Kidney epithelial cell (primary cell): ENCODE measurements around the gene IFT172. TPM values are rescaled to one million over a fixed set of nuclear protein-coding genes. Genes with fewer than 3 reads are reported as not detected.

Source experiments
- DNase-seq: peaks from one replicate; pipeline ENCODE4 v3.0.0-alpha.2; 2010; ENCODE audit warnings: low read depth
- H3K27me3 ChIP-seq: 2 replicates; pipeline ENCODE4 v1.6.0; 2011; ENCODE audit warnings: low read length; ENCODE audit not compliant: control insufficient read depth, insufficient read depth
- H3K36me3 ChIP-seq: 2 replicates; pipeline ENCODE4 v1.5.1; 2011; ENCODE audit warnings: low read length; ENCODE audit not compliant: control insufficient read depth, insufficient read depth
- H3K4me3 ChIP-seq: 2 replicates; pipeline ENCODE4 v1.5.1; 2011; ENCODE audit warnings: low read depth, mild to moderate bottlenecking, control low read depth, low read length
- CTCF ChIP-seq: IDR thresholded peaks from 2 replicates; pipeline ENCODE4 v1.5.1; 2011; ENCODE audit warnings: mild to moderate bottlenecking, moderate library complexity, low read length, control low read depth, inconsistent platforms; ENCODE audit not compliant: insufficient read depth, poor library complexity, severe bottlenecking
- total RNA-seq: library from RNA; depleted of rRNA; stranded (reverse); fragments of >200 nt; gene quantifications from 2 replicates; pipeline ENCODE4 v1.2.3, GENCODE V29; 2015

The IFT172 gene
- total RNA-seq, 1 donor from 2014 or later = 11.2 TPM

DNA sequence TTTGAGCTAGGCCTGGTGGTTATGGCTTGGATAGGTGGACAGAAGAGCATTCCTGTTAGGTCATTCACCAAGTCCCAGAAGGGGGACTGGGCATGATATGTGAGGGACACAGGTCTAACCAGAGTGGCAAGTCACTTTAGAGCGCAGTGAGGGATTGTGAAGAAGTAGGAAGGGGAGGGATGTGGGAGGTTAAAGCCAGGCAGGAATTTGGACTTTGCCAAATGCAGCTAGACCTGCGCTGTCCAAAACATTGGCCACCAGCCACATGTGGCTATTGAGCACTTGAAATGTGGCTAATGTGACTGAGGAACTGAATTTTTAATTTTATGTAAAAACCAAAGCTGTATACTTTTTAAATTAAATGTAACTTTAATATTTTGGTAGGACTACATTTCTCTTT is 30.8 kb upstream of the IFT172 start:
- Histone ChIP-seq H3K27me3 (no peaks in the 10 kb centered on the region), H3K4me3 (no peak overlapping the region), H3K36me3 (no peaks in the 10 kb centered on the region)
- no peak for DNase-seq
- no peak for TF ChIP-seq CTCF

GRCh38 chr2:27518782-27519113 is 29.2 kb upstream of the IFT172 start:
- no peaks in the 10 kb centered on the region for H3K27me3 ChIP-seq
- H3K36me3 ChIP-seq = no peaks in the 10 kb centered on the region
- no peak for DNase-seq
- no peak for TF ChIP-seq CTCF
- no peak overlapping the region for H3K4me3 ChIP-seq

DNA sequence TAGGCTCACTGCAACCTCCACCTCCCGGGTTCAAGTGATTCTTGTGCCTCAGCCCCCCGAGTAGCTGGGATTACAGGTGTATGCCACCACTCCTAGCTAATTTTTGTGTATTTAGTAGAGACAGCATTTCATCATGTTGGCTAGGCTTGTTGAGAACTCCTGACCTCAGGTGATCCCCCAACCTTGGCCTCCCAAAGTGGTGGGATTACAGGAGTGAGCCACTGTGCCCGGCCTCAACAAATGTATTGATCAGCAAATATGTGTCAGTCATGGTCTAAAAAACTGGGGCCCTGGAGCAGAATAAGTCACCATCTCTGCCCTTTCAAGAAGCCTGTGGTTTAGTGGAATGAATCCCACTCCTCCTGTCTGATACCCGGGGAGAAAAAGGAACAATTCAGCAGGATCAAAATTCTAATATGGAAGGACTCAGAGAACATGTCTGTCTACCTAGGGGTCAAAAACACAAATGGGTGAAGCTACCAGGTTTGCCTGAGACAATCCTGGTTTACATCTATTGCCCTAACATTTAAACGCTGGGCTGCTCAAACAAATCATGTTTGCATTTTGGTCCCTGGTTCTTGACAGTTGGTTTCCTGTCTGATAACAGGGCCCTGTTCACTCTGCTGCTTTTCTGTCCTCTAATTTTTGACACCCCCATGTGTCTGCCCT is 28.7 kb upstream of the IFT172 start:
- TF ChIP-seq CTCF = no peak
- DNase-seq = no peak
- H3K4me3 ChIP-seq = no peak overlapping the region
- no peaks in the 10 kb centered on the region for H3K36me3 ChIP-seq
- no peaks in the 10 kb centered on the region for H3K27me3 ChIP-seq

DNA sequence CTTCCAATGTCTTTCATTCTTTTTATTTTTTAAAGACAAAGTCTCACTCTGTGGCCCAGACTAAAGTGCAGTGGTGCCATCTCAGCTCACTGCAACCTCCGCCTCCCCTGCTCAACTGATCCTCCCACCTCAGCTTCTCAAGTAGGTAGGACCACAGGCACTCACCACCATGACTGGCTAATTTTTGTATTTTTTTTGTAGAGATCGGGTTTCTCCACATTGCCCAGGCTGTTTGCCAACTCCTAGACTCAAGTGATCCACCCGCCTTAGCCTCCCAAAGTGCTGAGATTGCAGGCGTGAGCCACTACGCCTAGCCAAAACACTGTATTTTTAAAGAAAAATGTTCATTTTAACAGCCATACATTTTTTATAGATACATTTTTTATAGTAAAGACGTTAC is 19.8 kb upstream of the IFT172 start:
- H3K27me3 ChIP-seq = no peaks in the 10 kb centered on the region
- DNase-seq = no peak
- no peak for TF ChIP-seq CTCF

DNA sequence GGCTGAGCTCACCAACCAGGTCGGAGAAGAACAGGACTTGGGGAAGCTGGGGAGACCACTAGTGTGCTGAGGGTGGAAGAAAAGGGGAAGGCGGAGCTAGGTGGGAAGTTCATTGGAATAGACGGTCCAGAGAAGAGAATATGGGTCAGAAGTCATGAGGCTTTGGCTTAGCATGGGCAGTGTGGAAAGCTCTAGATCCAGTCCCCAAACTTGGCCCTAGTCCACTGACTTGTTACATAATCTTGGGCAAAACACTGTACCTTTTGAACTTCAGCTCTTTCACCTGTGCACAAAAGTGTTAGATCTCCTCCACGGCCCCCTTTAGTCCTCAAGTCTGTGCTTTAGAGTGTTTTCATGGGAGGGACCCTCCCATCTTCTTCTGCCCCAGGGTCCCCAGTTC is 17.8 kb upstream of the IFT172 start:
- DNase-seq = no peak
- TF ChIP-seq CTCF = no peak
- H3K4me3 ChIP-seq = no peak overlapping the region
- H3K27me3 ChIP-seq = no peaks in the 10 kb centered on the region
- H3K36me3 ChIP-seq = no peaks in the 10 kb centered on the region

More for the DNA sequence above, 19.8 kb upstream of the IFT172 start:
- Histone ChIP-seq H3K4me3 (no peak overlapping the region), H3K36me3 (no peaks in the 10 kb centered on the region)

DNA sequence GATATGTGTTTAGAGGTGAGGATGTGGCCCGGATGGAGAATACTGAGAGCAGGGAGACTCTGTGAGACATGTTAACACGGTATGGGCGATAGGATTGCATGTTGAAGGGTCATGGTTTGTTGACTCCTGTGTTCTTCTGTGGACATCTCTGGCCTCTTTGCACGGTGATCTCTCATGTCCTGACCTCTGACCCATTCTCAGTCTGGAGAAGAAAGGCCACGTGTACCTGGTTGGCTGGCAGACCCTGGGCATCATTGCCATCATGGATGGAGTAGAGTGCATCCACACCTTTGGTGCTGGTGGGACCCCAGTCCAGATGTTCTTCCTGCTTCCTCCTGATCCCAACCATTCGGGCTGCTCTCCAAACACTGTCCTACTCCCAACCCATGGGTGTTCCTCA is 17.0 kb upstream of the IFT172 start:
- no peak for DNase-seq
- H3K36me3 ChIP-seq = no peaks in the 10 kb centered on the region
- TF ChIP-seq CTCF = no peak
- H3K4me3 ChIP-seq = no peak overlapping the region
- no peaks in the 10 kb centered on the region for H3K27me3 ChIP-seq
